GM12891 (cell line): Measurements from ENCODE around the gene SNRNP35.

Experiments used
- POLR2A ChIP-seq: IDR thresholded peaks from 2 replicates; pipeline ENCODE4 v1.6.1; 2011; ENCODE audit warnings: low read depth, low read length, control low read depth
- POLR2AphosphoS5 ChIP-seq: IDR thresholded peaks from 2 replicates; pipeline ENCODE4 v1.6.1; 2011; ENCODE audit warnings: low read depth, low read length, control low read depth
- TAF1 ChIP-seq: IDR thresholded peaks from 2 replicates; pipeline ENCODE4 v1.6.1; 2011; ENCODE audit warnings: low read depth, low read length, control low read depth

DNA sequence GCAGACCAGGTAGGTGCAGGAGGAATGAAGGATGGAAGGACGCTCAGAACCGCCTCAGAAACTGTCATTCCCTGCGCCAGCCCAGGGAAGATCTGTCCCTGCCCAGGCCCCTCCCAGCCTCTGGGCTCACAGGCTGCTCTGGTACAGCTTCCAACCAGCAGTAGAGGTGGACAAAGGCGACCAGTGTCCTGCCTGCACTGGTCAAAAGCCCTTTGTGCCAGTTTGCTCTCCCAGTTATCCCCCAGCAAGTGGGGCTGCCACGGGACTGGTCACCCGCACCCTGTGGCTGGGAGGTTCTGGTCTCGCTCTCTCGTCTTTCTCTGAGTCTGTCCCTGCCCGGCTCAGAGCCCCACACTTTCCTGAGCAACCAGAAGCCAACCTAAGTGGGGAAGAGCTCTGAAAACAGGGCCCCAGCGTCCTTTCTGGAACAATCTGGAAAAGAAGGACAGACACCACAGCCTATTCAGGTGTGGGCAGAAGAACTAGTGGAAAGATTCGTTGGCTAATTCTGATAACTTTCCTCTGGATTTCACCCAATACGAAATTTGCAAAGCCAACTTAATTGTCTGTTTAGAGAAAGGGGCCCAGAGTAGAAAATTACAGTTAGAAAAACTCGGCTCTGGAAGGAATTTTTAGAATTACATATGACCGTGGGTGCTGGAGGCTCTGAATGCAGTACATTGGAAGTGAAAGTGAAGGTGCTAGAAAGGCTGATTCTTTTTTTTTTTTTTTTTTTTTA lies 21.7 kb downstream of the SNRNP35 start:
- no peak for TF ChIP-seq TAF1
- TF ChIP-seq POLR2A: no peak
- TF ChIP-seq POLR2AphosphoS5: no peak
